Loucy (cell line): ENCODE data around the gene TET2.

Experiments
- EZH2phosphoT487 ChIP-seq: fragments of 200-600 bp; IDR thresholded peaks from 2 replicates; pipeline ENCODE4 v1.6.1; 2018; ENCODE audit warnings: antibody characterized with exemption, mild to moderate bottlenecking, moderate library complexity, borderline replicate concordance
- TF ChIP-seq, protein P1 (sequence below): fragments of 200-600 bp; sonication (generic); conservative IDR thresholded peaks from 2 replicates; pipeline ENCODE4 v1.5.1; 2014; ENCODE audit warnings: mild to moderate bottlenecking, antibody characterized with exemption, low read length

DNA sequence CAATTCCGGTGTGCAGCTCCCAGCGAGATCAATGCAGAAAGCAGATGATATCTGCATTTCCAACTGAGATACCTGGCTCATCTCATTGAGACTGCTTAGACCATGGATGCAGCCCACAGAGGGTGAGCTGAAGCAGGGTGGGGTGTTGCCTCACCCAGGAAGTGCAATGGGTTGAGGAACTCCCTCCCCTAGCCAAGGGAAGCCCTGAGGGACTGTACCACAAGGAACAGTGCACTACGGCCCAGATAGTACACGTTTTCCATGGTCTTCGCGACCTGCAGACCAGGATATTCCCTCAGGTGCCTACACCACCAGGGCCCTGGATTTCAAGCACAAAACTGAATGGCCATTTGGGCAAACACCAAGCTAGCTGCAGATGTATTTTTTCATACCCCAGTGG, 150.0 kb downstream of the TET2 start:
- TF ChIP-seq, protein P1, sequence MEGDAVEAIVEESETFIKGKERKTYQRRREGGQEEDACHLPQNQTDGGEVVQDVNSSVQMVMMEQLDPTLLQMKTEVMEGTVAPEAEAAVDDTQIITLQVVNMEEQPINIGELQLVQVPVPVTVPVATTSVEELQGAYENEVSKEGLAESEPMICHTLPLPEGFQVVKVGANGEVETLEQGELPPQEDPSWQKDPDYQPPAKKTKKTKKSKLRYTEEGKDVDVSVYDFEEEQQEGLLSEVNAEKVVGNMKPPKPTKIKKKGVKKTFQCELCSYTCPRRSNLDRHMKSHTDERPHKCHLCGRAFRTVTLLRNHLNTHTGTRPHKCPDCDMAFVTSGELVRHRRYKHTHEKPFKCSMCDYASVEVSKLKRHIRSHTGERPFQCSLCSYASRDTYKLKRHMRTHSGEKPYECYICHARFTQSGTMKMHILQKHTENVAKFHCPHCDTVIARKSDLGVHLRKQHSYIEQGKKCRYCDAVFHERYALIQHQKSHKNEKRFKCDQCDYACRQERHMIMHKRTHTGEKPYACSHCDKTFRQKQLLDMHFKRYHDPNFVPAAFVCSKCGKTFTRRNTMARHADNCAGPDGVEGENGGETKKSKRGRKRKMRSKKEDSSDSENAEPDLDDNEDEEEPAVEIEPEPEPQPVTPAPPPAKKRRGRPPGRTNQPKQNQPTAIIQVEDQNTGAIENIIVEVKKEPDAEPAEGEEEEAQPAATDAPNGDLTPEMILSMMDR = no peak
- no peak for TF ChIP-seq EZH2phosphoT487
